GM21786 (cell line): Measurements from ENCODE around the gene PWWP2B.

ENCODE experiments used
- ATAC-seq: cut with Tn5 transposase; IDR thresholded peaks from one replicate; pipeline ENCODE4 v1.9.1; 2021; ENCODE audit not compliant: unreplicated experiment

The PWWP2B gene

GRCh38 chr10:132406181-132406580 lies 9.2 kb downstream of the PWWP2B start:
- ATAC-seq: no peak

- ATAC-seq: no peak
Measured at GRCh38 chr10:132406750-132407149, 9.8 kb downstream of the PWWP2B start.

DNA sequence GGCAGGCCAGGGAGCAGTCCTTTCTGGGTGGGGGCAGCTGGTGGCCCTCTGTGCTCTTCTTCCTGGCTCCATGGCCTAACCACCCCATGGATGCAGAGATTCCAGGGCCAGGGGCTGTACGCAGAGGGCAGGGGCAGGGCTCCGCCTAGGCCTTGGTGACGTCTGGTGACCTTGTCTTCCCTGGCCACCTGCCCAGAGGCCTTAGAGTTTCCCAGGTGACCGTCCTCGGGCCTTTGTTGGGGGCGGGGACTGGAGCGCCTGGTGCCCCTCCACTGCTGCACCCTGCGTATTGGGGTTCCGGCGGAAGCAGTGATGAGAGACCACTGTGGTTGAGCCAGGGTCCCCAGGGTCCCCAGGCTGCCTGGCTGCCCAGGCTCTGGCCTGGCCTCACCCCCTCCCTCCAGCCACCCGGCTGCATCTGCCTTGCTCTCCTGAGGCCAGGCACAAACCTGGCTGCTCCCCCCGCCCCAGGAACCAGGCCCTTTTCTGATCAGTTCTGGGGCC lies 10.3 kb downstream of the PWWP2B start:
- ATAC-seq: no peak

DNA sequence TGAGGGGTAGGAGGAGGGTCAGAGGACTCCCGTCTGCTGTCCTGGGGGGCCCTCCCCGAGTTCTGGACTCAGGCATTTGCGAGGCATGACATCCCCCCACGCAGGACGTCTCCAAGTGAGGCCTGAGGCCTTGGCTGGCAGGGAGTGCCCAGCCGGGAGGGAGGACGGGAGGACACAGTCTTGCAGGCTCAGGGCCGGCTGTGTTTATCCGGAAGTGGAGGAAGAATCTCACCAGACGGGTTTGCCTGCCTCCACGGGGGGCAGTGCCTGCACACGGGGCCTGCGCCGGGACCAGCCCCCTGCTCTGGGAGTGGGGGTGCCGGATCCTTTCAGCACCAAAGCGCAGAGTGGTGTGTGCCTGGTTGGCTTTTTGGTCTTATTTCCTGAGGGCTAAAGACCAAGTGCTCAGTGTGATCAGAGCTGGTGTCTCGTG lies 10.9 kb downstream of the PWWP2B start:
- ATAC-seq: no peak

DNA sequence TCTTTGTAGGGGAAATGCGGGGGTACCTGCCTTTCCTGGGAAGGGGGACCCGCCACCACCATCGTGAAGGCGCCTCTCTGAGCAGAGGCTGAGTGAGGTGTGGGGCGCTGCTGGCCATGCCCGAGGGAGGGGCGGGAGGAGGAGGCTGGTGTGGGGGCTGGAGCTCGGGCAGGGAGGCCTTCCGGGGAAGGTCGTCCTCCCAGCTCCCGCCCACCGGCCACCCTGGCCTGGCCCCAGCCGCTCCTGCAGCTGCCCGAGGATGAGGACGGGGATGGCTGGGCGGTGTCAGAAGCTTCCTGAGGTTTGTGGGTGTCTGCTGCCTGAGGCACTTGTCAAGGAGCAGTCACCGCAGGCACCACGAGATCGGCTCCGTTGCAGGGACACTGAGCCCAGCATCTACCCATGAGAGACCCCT lies 11.4 kb downstream of the PWWP2B start:
- no peak for ATAC-seq

DNA sequence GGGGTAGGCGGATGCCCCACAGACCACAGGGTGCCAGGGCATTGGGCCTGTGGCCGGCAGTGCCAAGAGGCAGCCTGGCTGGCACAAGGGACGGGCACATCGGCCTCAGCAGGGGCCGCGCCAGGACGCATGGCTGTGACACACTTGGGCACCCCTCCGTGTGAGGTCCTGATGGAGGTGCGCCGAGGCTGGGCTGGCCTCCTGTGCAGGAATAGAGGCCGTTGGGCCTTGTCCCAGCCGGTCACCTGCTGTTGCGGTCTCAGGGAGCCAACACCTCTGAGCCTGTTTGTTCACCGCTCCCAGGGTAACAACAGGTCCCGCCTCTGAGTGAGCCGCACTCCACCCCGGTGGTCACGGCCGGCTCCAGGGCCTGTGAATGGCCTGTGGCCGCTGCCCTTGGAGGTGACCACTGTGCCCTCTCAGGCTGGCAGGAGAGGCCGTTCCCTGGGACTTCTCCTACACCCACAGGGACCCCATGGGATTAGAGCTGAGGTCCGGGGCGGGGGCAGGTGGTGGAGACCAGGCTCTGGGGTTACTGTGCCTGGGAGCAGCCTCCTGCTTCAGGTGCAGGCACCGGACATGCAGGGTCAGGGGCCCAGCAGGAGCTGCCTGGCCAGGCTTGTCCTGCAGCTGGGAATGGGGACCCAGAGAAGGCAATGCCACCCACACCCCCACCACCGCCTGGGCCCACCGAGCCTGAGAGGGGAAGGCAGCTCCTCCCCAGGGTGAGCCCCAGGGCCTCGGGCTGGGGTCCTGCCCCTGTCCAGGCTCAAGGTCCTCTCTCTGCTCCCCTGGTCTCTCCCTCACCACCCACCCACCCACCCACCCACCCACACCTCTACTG lies 12.0 kb downstream of the PWWP2B start:
- ATAC-seq: no peak

GRCh38 chr10:132409667-132410028 lies 12.6 kb downstream of the PWWP2B start:
- ATAC-seq: no peak

- ATAC-seq: no peak
Measured at GRCh38 chr10:132410056-132410778, 13.2 kb downstream of the PWWP2B start.

DNA sequence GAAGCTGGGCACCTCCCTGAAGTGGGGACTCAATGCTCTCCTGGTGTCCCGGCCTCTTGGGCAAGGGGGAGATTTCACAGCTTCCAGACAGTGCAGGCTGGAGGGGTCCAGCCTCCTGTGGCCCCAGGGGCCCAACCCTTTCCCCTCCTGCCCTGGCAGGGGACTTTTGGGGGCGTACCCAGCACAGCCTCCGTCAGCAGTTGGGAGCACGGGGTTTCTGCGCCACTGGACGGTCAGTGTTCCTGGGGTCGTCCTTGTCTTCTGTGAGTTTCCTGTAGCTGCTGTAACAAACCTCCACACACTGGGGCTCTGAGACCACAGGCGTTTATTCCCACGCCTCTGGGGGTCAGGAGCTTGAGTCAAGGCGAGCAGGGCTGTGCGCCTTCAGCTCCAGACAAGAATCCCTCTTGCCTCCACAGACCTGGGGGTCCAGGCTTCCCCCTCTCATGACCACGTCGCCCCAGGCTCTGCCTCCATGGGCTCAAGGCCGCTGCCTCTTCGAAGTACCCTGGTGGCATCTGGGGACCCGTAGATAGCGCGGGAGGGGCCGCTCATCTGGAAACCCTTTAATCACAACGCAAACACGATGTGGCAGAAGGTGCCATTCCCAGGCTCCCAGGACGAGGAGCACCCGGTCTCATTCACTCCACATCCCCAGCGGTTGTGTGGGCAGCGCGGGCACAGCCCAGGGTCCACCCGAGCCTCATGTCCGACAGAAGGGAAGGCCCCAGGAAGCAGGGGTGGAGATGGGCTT lies 14.0 kb downstream of the PWWP2B start:
- ATAC-seq: no peak

GRCh38 chr10:132411561-132412253 lies 14.7 kb downstream of the PWWP2B start:
- ATAC-seq: no peak

DNA sequence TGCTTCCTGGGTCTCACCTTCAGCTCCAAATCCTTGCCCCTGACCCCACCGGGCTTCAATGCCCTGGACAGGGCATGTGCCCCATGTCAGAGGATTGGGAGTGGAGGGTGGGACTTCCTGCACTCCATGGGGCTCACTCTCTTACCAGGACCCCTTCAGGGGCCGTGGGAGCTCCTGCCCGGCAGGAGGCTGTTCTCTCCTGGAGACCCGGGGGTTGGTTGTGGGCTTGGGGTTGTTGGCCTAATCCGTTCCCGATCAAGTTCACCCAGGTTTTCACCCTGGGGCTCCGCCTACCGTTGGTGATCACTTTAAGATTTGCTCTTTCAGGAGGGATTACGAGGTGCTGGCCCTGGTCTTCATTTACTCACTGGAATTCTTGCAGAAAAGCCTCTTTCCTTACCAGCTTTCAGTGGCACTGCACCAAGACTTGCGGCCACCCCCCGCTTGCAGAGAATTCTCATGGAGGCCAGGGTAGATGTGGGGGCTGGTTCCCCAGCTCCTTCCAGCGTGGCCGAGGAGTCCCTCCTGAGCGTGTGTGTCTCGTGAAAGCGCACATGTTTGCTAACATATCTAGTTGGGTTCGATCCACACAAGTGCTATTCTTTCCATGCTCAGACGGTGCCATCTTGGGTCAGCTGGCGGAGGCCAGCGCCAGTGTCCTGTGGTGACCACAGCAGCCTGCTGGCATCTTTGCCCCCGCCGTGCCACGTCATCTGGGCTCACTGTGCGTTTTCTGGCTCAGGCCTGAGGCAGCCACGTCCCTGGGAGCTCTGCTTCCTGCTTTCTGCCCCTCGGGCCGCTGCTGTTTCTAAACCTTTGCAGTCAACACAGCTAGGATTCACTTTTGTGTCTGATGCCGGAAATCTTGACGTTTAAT lies 15.6 kb downstream of the PWWP2B start:
- ATAC-seq: no peak

DNA sequence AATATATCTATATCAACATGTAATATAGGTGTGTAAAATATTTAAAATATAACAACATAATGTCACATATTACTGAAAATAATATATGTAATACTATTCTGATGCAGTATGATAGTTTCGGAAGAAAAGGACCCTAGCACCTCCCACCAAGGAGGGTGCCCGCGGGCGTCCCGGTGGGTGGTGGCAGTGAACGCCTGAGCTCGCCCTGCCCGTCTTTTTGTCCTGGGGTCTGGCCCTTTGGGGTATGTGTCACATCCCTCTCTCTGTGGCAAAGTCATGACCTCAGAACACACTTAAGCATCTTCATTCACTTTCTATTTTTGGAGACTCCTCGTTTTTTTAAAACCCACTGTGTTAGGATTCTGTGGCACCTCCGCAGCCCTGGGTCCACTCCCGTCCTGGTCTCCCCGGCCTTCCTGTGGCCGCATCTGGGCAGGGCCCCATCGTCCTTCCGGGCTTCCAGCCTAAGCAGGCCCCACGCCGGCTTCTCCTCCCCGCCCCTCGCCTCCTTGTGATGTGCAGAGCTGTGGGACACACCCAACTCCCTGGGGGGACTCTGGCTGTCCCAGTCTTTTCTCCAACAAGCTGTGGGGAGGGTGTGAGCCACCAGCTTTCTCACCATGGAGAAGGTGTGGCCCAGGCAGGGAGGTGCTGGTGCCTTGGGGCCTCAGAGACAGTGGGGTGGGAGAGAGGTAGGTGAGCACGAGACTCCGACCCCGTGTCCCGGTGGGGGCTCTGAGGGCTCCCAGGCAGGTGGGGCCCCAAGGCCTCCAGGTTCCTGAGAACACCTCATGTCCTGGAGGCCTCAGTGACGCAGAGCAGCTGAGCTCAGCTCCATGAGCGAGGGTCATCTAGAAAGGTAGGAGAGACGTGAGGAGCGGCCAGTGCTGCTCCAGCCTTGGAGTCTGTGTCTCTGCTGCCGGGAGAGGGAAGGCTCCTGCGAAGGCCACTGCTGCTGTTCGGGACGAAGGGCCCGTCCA lies 16.5 kb downstream of the PWWP2B start:
- no peak for ATAC-seq

GRCh38 chr10:132414402-132415016 lies 17.5 kb downstream of the PWWP2B start:
- ATAC-seq: no peak

- no peak for ATAC-seq
Measured at GRCh38 chr10:132415255-132415654, 18.3 kb downstream of the PWWP2B start.

DNA sequence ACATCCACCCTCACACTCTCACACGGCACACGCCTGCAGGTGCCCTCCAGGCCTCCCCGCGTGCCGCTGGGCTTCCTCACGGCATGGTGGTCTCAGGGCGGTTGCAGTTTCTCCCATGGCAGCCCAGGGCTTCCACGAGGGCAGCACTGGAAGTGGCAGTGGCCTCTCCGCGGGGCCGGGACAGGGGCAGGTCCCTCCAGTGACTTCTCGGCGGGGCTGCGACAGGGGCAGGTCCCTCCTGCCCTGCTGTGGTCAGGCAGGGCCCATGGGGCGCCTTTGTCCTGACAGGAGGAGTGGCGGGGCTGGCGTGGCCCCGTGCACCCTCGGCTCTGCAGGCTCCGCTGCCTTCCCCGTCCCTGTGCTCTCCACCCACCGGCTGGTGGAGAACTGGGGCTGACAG lies 19.0 kb downstream of the PWWP2B start:
- ATAC-seq: no peak

GRCh38 chr10:132416566-132417256 lies 19.7 kb downstream of the PWWP2B start:
- no peak for ATAC-seq

DNA sequence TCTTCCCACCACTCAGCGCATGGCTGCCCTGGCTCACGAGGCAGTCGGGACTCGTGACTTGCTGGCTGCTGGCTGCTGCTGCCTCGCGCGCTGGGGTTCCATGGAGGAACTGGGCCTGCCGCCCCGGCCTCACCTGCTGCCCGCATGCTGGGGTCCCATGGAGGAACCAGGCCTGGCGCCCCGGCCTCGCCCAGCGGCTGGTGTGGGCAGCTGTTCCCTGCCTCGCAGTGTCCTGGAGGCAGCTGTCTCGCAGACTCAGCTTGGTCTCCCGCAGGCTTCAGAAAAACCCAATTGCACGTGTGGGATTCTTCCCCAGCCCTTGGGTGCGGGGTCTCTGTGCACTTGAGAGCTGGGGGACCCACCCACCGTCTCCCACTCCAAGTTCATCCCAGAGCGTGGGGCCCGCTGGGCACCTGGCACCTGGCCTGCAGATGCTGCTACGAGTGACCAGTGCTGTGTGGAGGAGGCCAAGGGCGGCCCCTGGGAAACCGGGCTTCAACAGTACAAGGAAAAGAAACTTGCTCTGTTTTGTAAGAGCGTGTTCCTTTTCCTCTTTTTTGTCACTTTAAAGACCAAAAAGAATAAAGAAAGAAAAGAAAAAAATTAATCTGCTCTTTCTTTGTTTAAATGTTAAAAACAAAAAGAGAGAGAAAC lies 20.4 kb downstream of the PWWP2B start:
- no peak for ATAC-seq
